HG02610 (cell line): Measurements from ENCODE around the gene COG6.
A peak's percentile ranks its signal among the peaks of the same experiment; 100 is the strongest.

Experiments used
- ATAC-seq: cut with Tn5 transposase; IDR thresholded peaks from one replicate; pipeline ENCODE4 v1.9.1; 2021; ENCODE audit warnings: mild to moderate bottlenecking, moderate library complexity; ENCODE audit not compliant: unreplicated experiment

The COG6 gene

DNA sequence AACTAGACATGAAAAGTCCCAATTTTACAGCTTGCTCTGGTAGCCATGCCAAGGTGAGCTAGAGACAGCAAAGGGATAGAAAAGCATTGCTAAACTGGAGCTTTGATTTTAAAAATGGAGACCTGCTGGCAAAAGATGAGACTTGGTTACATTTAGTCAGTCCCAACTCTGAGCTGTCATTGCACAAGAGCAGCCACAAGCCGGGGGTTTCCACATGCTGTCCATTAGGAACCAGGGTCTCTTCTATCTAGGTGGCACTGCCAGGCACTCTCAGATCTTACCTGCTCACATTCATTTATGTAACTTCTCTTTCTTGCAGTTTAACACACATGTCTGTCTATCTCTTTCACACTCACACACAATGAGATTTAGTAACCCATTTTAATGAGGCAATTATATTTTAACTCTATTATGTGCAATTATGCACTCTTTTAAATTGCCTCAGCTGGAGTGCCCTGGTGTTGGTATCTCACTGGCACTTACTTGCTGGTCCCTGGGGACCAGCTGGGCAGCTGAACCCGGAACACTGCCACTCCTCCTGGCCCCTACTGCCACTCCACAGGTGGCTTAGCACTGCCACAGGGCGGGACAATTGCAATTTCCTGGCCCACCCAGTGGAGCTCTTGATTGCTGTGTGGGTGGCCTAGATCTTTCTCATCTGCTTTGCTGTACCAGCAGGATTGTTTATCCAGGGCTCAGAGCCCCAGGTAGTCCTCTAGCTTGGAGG, 112.5 kb downstream of the COG6 start:
- ATAC-seq: no peak

DNA sequence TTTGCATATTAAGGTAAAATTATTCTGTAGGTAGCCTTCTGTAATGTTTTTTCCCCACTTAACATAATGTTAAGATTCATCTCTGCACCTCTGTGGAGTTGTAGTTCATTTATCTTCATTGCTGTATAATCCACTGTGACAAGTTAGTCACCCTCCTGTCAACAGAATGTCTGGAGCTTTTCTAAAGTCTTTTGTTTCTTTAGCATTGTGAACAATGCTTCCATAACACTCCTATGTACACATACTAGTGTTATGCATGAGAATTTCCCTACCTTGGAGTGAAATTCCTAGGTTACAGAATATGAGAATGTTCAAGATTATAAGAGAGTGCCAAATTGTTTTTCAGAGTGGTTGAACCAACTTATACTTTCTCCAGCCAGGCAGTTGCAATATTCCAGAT, 113.5 kb downstream of the COG6 start:
- no peak for ATAC-seq

DNA sequence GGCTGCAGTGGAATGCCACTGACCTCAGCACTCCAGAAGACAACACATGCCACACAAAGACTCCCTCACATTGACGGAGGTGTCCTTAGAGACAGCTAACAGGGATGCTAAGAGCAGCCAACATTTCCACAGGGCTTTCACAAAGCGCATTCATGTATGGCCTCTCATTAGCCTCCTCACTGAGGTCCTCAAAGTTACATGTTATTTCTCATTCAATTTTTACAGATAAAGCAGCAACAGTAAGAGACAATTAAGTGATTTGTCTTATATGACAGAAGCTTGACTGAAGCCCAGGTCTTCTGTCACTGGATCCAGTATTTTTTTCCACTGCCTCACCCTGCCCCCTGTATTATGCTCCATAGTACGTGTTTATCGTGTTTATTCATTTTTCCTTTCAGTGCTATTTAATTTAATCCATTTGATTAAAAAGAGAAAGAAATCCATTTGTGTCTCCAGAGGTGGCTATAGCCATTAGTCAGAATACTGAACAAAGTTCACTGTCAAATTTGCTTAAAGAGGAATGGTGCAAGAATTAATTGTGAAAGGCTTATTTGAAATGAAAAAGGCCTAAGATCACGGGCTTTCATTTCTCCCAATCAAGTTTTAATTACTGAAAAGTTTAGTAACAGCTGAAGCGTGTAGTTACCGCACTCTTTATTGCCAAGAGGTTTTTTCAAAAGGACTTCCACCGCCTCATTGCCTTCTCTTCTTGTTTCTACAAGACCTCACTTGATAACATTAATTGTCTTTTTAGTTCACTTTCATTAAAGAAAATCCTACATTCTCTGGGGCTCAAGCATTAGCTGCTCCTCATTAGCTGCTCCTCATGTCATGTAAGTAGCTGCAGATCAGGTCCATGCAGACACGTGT, 115.0 kb downstream of the COG6 start:
- ATAC-seq: no peak

DNA sequence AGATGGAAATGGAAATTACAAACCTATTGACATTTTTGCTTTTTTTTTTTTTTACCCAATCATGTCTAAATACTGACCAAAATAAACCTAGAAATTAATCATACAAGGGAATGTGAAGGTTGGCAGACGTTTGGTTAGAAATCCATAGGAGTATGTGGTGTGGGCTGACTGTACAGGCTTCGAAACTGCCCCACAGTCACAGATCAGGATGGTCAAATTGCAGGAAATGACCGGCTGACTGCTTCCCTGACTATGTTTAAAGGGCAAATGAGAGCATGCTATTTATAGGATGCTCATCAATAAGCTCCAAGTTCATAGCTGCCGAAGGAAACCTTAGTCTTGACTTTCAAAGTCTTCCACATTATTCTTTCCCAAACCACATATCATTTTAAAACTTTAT, 118.4 kb downstream of the COG6 start:
- ATAC-seq: no peak

DNA sequence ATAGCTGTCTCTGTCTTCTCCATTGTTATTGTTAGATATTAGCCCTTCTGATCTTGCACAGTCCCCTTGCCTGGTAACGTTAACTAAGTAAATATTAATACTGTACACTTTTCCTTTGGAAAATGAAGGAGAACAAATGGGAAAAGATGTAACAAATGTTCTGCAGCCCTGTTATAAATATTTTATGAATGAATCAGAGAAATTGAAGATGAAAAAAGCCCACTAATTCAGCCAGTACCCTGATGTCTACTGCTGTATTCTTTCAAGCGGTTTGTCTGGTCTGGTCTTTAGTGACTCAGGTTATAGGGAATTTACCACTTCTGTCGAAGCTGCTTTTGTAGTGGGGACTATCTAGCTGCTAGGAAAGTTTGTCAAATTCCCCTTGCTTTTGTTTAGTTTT, 121.0 kb downstream of the COG6 start:
- ATAC-seq: peak; percentile 93

DNA sequence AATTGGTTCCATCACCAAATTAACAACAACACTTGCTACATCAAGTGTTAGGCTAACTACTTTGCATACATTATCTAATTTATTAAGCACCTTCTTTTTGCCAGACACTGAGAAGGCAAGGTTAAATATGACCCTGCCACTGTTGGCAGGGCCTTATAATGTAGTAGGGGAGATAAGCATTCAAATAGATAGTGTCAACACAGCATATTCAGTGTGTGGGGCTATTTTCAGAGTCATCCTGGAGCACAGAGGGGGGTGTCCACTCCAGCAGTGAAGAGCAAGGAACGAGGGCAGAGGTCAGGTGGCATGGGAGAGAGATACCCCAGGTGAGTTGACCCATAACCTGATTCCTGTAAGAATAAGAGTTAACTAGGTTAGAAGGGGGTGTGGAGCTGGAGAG, 121.6 kb downstream of the COG6 start:
- no peak for ATAC-seq

DNA sequence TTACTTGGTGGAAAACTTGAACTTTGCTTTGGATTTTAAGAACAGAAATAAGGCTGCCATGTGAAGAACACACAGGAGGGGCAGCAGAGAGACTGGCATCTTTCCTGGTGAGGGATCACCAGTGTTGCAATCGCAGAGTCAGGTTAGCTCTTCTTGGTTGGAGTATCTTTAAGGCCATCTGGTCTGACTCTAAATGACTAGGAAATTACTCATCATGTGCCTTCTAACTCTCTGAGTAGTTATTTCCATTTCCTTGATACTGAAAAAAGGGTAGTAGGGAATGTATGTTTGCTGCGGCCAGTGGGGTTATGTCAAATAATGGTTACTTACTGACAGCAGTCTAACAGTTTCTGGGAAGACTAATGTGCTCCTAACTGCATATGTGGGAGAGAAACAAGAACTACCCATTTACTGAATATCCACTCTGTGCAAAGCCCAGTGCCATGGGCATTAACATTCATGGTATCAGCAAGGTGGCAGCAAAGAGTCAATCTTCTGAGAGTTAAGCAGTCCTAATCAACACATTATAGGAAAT, 122.1 kb downstream of the COG6 start:
- ATAC-seq: no peak

DNA sequence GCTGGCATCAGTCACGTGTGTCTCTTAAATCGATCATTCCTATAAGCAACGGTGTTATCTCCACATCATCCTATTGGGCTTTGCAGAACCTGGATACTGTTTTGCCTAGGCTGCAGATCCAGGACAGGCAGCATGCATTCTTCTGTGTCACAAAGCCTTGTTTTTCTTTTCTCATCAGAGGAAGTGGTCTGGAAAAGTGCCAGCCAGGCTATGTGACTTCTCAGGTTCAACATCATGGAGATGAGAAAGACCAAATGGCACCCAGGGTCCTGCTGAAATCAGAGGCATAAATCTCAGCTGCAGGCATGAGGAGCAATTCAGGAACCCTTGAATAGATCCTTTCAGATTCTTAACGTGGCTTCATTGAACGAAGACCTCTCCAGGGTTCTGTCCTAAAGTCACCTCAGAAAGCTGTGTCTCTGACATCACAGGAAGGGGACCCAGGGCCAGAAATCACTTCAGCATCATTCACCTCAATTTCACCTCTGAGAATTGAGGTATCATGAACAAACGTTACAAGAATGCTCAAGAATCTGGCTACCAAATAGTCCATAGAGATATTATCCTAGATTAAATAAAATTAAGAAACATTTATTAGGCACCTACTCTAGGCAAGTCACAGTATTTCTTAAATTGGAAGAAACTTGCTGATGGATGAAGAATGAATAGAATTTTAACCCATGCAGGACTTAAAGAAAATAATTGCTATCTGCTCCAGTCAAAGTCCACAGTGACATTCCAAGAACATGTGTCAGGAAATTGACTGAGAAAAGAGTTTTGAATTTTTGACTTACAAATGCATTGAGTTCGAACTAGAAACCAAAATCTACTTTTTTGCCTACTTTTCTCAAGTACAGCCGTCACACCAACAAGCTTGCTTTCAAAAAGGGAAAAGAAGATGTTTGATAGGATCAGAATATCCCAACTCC, 124.1 kb downstream of the COG6 start:
- ATAC-seq: no peak

DNA sequence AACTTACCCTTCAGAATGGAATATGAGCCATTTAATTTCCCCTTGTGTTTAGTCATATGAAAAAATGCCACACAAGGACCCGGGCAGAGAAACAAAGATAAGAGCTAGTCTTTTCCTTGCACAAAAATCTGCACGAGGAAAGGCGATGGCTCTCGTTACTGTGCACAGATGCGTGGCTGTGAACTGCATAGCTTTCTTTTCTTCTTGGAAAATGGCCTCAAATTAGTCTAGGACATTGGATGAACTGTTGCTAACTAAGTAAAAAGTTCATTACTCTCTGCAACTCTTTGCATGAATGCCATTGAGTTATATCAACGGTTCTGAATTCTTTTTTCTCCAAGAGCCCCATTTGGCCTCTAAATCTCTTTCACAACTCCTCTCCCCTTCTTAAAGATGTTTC, 125.2 kb downstream of the COG6 start:
- ATAC-seq: no peak

DNA sequence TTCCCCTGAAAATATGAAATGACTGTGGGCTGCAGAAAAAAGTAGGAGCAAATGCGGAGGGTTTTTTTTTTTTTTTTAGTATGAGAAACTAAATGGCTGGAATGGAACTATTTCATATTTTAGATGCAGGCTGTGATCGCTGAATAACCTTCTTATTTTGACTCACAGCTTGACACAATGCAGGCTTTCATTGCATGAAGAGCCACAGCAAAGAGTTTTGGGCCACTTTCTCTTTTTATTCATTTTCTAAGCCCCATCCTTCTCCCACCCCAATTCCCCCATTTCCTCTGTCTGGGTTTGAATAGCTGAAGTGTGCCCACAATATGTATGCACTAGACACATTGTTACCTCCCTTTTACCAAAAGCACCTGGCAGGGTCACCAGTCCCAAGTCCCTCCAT, 125.9 kb downstream of the COG6 start:
- no peak for ATAC-seq

DNA sequence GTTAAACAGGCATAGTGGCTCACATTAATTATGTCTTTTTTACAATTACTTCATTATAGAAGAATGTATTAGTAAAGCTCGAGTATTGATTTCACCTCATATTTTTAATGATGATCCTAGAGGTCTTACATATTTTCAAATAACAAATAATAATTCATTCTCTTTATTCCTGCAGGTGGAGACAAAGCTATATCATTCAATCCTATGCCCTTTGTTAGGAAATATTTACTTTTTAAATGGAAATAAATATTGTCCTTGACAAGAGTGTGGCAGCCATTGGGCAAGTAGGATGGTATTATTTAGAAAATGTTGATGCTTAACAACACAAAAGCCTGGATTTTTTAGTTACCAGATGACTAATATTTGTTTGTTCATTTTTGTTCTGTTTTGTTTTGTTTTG, 127.6 kb downstream of the COG6 start:
- ATAC-seq: no peak

DNA sequence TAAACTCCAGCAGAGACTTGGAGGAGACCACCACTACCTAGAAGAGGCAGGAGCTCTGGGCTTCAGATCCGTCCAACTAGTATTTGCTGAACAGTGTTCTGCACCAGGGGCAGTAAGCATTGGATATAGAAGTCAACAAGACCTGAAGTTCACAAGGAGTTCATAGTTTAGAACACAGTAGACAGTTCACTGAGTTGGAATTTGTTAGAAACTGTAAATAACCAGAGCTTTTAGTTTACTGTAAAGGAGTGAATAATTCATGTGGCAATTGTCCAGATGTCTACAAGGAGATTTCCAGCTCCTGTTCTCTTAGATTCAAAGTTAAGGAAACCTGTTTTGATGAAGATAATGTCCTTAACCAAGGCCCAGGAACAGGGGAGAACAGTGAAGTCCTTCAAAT, 128.9 kb downstream of the COG6 start:
- ATAC-seq: no peak

DNA sequence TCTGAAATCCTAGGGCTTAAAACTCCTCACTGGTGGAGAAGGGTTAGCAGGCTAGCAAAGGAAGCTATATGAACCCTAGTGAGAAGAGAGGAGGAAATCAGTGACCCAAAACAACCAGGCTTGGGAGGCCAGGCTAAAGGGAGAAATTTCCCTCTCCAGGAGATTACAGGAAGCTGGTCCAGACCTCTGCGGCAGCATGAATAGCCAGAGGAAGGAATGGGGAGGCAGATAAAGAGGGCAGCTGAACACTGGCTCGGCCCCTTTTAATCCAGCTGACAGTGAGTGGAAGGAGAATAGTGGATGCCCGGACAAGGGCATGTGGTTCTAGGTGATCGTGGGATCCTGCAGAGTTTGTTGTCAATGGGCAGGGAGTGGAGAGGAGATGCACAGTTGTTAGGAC, 130.6 kb downstream of the COG6 start:
- no peak for ATAC-seq

DNA sequence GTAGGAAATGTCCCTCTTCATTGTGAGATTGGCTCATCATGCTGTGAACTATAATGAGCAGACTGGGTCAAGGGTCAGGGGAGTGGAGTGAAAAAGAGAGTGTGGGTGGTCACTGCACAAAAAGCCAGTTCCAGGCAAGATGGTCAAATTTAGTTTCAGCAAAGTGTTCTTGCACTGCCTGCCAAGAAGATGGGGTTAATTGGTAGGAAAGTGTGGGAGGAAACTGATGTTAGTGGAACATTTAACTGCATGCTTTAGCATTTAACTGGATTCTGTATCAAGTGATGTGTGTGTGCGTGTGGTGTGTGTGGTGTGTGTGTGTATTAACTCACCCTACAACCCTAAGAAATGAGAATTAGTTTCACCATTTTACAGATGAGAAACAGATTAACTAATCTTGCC, 131.6 kb downstream of the COG6 start:
- no peak for ATAC-seq

DNA sequence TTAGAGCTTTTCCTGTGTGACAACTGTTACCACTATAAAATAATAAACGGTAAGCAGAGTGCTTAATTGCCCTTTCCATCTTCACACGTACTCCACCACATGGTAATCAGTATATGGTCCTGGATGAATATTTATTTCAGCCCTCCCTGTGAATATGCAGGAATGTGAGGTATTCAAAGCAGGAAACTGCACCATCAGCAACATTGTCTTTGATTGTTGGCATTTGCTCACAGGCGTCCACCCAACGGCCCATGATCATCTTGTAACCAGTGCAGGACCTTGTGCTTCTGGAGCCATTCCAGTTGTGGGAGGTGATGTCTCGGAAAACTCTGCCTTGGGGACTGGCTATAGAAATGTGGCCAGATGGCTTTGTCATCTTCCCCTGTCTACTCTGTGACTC, 132.6 kb downstream of the COG6 start:
- no peak for ATAC-seq

DNA sequence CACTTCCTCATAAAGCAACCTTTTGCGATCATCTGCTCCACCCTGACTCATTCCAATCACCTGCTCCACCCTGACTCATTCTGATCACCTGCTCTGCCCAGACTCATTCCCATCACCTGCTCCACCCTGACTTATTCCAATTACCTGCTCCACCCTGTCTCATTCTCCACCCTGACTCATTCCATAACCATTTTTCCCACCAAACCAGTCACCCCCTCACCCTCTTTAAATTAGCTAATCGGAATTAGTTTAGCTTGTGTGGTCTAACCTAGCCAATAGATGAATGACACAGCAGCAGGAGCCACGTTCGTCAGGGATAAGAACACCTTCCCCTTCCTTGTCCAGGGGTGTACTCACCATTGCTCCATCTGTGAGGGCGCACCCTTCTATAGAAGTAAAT, 134.0 kb downstream of the COG6 start:
- ATAC-seq: no peak
